ENCODE data around the gene COBLL1.

COBLL1 gene

GRCh38 chr2:164808776-164809175 lies 32.8 kb downstream of the COBLL1 start:
- Histone ChIP-seq H3K4me1 (ENCODE audit: insufficient read depth, low read length, severe bottlenecking) (no peaks in the 10 kb centered on the region), H3F3A (ENCODE audit: insufficient read depth, low read length) (no peaks in the 10 kb centered on the region), H3K9me2 (ENCODE audit: low read depth, low read length) (peaks cover 3% of the 10 kb centered on the region; the same call in 1 of the 2 replicates), H2AFZ (ENCODE audit: low read length) (no peak overlapping the region), H4K20me1 (ENCODE audit: insufficient read depth, low read length) (no peaks in the 10 kb centered on the region), H3K4me2 (ENCODE audit: low read length) (no peak overlapping the region), H3K4me3 (ENCODE audit: low read depth, low read length, poor library complexity, severe bottlenecking) (no peak overlapping the region), H3K27ac (ENCODE audit: low read depth, low read length, poor library complexity, severe bottlenecking) (no peak overlapping the region), H3K9me3 (ENCODE audit: low read length) (no peaks in the 10 kb centered on the region), H3K9ac (ENCODE audit: low read length) (no peak overlapping the region), H3K79me2 (ENCODE audit: insufficient read depth, low read length) (no peaks in the 10 kb centered on the region), H3K36me3 (ENCODE audit: insufficient read depth, low read length) (no peaks in the 10 kb centered on the region), H3K27me3 (ENCODE audit: insufficient read depth, low read length) (no peaks in the 10 kb centered on the region)
- TF ChIP-seq EZH2 (IDR thresholded peaks at IDR 0.05; ENCODE audit: borderline replicate concordance, low read length) (no peak), CTCF (IDR thresholded peaks at IDR 0.05; ENCODE audit: low read length) (no peak)

- Histone ChIP-seq H3F3A (ENCODE audit: insufficient read depth, low read length) (no peaks in the 10 kb centered on the region), H4K20me1 (ENCODE audit: insufficient read depth, low read length) (no peaks in the 10 kb centered on the region), H3K27ac (ENCODE audit: low read depth, low read length, poor library complexity, severe bottlenecking) (no peak overlapping the region), H3K9me3 (ENCODE audit: low read length) (no peaks in the 10 kb centered on the region), H3K4me3 (ENCODE audit: low read depth, low read length, poor library complexity, severe bottlenecking) (no peak overlapping the region), H3K9ac (ENCODE audit: low read length) (no peak overlapping the region), H3K4me1 (ENCODE audit: insufficient read depth, low read length, severe bottlenecking) (no peaks in the 10 kb centered on the region), H3K4me2 (ENCODE audit: low read length) (no peak overlapping the region), H3K27me3 (ENCODE audit: insufficient read depth, low read length) (no peaks in the 10 kb centered on the region), H3K9me2 (ENCODE audit: low read depth, low read length) (peaks cover 3% of the 10 kb centered on the region; the same call in 1 of the 2 replicates), H3K79me2 (ENCODE audit: insufficient read depth, low read length) (no peaks in the 10 kb centered on the region), H3K36me3 (ENCODE audit: insufficient read depth, low read length) (no peaks in the 10 kb centered on the region), H2AFZ (ENCODE audit: low read length) (no peak overlapping the region)
- TF ChIP-seq CTCF (IDR thresholded peaks at IDR 0.05; ENCODE audit: low read length) (no peak), EZH2 (IDR thresholded peaks at IDR 0.05; ENCODE audit: borderline replicate concordance, low read length) (no peak)
Observed at GRCh38 chr2:164803776-164804466, 37.7 kb downstream of the COBLL1 start.

- Histone ChIP-seq H2AFZ (ENCODE audit: low read length) (no peak overlapping the region), H3K27ac (ENCODE audit: low read depth, low read length, poor library complexity, severe bottlenecking) (no peak overlapping the region)
Observed at GRCh38 chr2:164802095-164802707, 39.4 kb downstream of the COBLL1 start.

More at GRCh38 chr2:164802095-164802707, 39.4 kb downstream of the COBLL1 start:
- no peak for TF ChIP-seq CTCF (IDR thresholded peaks at IDR 0.05; ENCODE audit: low read length)
- no peak for TF ChIP-seq EZH2 (IDR thresholded peaks at IDR 0.05; ENCODE audit: borderline replicate concordance, low read length)
- H3F3A ChIP-seq (ENCODE audit: insufficient read depth, low read length): no peaks in the 10 kb centered on the region
- H3K4me2 ChIP-seq (ENCODE audit: low read length): no peak overlapping the region
- peaks cover 3% of the 10 kb centered on the region; the same call in 1 of the 2 replicates for H3K9me2 ChIP-seq (ENCODE audit: low read depth, low read length)
- H3K4me3 ChIP-seq (ENCODE audit: low read depth, low read length, poor library complexity, severe bottlenecking): no peak overlapping the region
- H3K27me3 ChIP-seq (ENCODE audit: insufficient read depth, low read length): no peaks in the 10 kb centered on the region
- no peaks in the 10 kb centered on the region for H3K4me1 ChIP-seq (ENCODE audit: insufficient read depth, low read length, severe bottlenecking)
- no peaks in the 10 kb centered on the region for H3K9me3 ChIP-seq (ENCODE audit: low read length)
- no peaks in the 10 kb centered on the region for H3K36me3 ChIP-seq (ENCODE audit: insufficient read depth, low read length)
- H3K79me2 ChIP-seq (ENCODE audit: insufficient read depth, low read length): no peaks in the 10 kb centered on the region
- no peaks in the 10 kb centered on the region for H4K20me1 ChIP-seq (ENCODE audit: insufficient read depth, low read length)
- no peak overlapping the region for H3K9ac ChIP-seq (ENCODE audit: low read length)

All from OCI-LY1 (cell line).